ENCODE measurements around the gene DENND1A. TPM values are rescaled to one million over a fixed set of nuclear protein-coding genes. Genes with fewer than 3 reads are reported as not detected.

The DENND1A gene
- total RNA-seq, 1 donor from 2014 or later = 48.1 TPM

DNA sequence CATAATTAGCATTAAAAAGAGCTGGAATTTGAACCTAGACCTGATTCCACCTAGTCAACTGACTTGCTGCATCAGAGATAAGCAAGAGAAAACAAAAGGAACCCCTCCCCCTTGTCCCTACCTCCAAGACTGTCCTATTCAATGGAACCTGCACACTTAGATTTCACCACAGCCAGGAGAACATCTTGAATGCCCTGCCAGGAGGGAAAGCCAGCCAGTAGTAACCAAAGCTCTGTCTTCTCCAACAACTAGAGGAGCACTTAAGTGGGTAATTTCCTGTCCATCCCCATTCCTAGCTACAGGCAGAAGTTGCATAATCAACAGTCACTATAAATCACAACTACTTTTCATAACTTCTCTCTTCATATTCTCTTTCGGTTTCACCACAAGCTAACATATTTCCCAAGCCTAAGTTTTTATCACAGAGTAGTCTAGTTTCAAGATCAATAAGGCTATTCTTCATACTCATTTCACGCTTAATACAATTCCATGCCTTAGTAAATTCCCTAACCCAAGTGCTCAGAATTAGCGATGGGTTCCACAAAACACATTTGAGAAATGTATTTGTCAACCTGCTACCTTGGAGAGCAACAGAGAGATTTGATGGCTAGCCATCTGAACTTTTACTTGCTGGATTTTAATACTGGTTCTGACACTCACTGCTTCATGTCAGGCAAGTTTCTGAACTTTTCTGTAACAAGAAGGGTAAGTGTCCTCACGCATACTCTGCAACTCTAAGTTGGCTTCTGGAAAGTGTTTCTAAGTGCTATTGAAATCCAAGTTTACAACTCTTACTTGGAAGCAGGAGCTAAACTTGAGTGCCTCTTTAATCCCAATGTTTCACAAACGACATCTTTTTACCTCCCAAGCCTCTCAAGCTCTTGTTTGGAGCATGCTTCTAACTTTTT, 2.0 kb downstream of the DENND1A start:
- no peak overlapping the region for H3K27ac Mint-ChIP-seq

DNA sequence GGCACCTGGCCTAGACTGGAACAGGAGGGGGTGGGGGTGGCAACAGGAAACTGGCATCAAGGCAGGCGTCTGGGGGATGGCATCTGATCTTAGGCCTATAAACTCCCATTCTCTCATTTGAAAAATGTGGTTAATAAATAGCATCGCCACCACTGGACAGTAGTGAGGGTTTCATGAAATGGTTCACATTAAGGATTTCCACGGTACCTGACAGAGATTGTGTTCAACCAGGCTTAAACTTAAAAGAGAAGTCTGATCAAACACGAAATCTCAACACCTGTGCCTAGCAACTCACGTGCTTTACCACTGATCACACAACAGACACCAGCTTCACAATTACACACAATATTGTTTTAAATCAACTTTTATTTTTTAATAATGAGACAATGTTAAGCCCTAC, 3.0 kb downstream of the DENND1A start:
- peaks cover 7% of the 10 kb centered on the region for H3K27me3 Mint-ChIP-seq (ENCODE audit: insufficient read depth, low read depth)
- H3K9me3 Mint-ChIP-seq = peaks cover 8% of the 10 kb centered on the region
- H3K9me3 ChIP-seq (ENCODE audit: low read depth) = no peaks in the 10 kb centered on the region
- DNase-seq (ENCODE audit: low spot score) = no peak
- H3F3A ChIP-seq (ENCODE audit: low read depth) = peaks cover 21% of the 10 kb centered on the region
- H3K36me3 Mint-ChIP-seq = peaks cover 8% of the 10 kb centered on the region
- H3K4me2 ChIP-seq = no peak overlapping the region
- H3K4me3 ChIP-seq = no peak overlapping the region
- H3K4me3 Mint-ChIP-seq = no peak overlapping the region
- H2AFZ ChIP-seq (replicated peaks) = no peak overlapping the region
- H3K27me3 ChIP-seq = no peaks in the 10 kb centered on the region
- peaks cover 47% of the 10 kb centered on the region for H3K4me1 ChIP-seq
- no peak overlapping the region for H3K27ac ChIP-seq
- peaks cover 39% of the 10 kb centered on the region for H4K20me1 ChIP-seq (ENCODE audit: low read depth)
- H3K36me3 ChIP-seq = no peaks in the 10 kb centered on the region
- TF ChIP-seq EZH2 (IDR thresholded peaks at IDR 0.05) (no peak), EZH2phosphoT487 (IDR thresholded peaks at IDR 0.05) (no peak)
- TF ChIP-seq, protein P1, sequence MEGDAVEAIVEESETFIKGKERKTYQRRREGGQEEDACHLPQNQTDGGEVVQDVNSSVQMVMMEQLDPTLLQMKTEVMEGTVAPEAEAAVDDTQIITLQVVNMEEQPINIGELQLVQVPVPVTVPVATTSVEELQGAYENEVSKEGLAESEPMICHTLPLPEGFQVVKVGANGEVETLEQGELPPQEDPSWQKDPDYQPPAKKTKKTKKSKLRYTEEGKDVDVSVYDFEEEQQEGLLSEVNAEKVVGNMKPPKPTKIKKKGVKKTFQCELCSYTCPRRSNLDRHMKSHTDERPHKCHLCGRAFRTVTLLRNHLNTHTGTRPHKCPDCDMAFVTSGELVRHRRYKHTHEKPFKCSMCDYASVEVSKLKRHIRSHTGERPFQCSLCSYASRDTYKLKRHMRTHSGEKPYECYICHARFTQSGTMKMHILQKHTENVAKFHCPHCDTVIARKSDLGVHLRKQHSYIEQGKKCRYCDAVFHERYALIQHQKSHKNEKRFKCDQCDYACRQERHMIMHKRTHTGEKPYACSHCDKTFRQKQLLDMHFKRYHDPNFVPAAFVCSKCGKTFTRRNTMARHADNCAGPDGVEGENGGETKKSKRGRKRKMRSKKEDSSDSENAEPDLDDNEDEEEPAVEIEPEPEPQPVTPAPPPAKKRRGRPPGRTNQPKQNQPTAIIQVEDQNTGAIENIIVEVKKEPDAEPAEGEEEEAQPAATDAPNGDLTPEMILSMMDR (IDR thresholded peaks at IDR 0.05) = no peak
- H3K4me1 Mint-ChIP-seq = peaks cover 31% of the 10 kb centered on the region
- H3K27ac Mint-ChIP-seq = no peak overlapping the region
- H3K9ac ChIP-seq = no peak overlapping the region
- peaks cover 72% of the 10 kb centered on the region for H3K79me2 ChIP-seq (ENCODE audit: low read depth)

More for the DNA sequence above, 2.0 kb downstream of the DENND1A start:
- Histone ChIP-seq H4K20me1 (ENCODE audit: low read depth) (peaks cover 39% of the 10 kb centered on the region), H3K4me1 (peaks cover 47% of the 10 kb centered on the region), H2AFZ (replicated peaks) (no peak overlapping the region), H3F3A (ENCODE audit: low read depth) (peaks cover 21% of the 10 kb centered on the region), H3K9ac (no peak overlapping the region), H3K4me3 (peak overlapping the region; percentile 76), H3K9me3 (ENCODE audit: low read depth) (no peaks in the 10 kb centered on the region), H3K36me3 (no peaks in the 10 kb centered on the region), H3K79me2 (ENCODE audit: low read depth) (peaks cover 67% of the 10 kb centered on the region), H3K27ac (no peak overlapping the region), H3K4me2 (peak overlapping the region; percentile 98), H3K27me3 (no peaks in the 10 kb centered on the region)
- Mint-ChIP-seq H3K9me3 (peaks cover 8% of the 10 kb centered on the region), H3K36me3 (peaks cover 8% of the 10 kb centered on the region), H3K4me3 (peak overlapping the region; percentile 91), H3K4me1 (peaks cover 31% of the 10 kb centered on the region), H3K27me3 (ENCODE audit: insufficient read depth, low read depth) (peaks cover 7% of the 10 kb centered on the region)
- DNase-seq (ENCODE audit: low spot score) = no peak
- TF ChIP-seq, protein P1 (IDR thresholded peaks at IDR 0.05) = no peak
- TF ChIP-seq EZH2 (IDR thresholded peaks at IDR 0.05) (no peak), EZH2phosphoT487 (IDR thresholded peaks at IDR 0.05) (no peak)

DNA sequence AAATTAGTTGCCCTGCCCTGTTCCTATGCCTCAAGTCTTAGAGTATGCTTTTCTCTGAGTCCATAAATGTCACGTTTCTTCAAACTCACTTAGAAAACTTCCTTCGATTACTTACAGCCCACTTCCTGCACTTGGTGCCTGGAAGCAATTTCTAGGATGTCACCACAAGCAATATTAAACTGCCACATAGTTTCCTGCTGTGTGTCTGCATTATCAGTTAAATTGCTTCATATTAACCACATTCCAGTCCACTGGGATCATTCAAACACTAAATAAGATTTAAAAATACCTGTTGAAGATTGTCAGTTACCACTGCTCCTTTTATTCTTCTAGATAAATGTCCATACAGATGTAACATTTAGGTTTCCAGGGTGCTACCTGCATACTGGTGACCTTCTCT, 4.1 kb downstream of the DENND1A start:
- no peak overlapping the region for H3K27ac Mint-ChIP-seq

DNA sequence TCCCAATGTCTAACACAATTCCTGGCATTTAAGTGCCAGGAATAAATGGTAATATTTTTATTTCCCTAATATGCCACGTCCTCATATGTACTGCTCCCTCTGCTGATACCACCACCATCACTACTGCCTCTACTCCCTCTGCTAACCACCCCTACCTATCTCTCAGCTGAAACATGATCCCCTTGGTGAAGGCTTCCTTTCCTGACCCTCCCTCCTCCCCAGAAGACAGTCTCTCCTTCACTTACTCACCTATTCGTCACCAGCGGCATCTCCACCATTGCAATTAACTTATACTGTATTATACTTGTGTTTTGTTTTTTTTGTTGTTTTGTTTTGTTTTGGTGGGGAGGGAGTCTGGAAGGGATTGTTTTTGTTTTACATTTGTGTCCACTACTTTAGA, 4.8 kb downstream of the DENND1A start:
- no peak for DNase-seq (ENCODE audit: low spot score)
- H3K4me1 Mint-ChIP-seq = peaks cover 23% of the 10 kb centered on the region
- Histone ChIP-seq H4K20me1 (ENCODE audit: low read depth) (peaks cover 39% of the 10 kb centered on the region), H3K27me3 (no peaks in the 10 kb centered on the region), H3F3A (ENCODE audit: low read depth) (peaks cover 7% of the 10 kb centered on the region), H3K9ac (no peak overlapping the region), H3K4me2 (no peak overlapping the region), H3K79me2 (ENCODE audit: low read depth) (peaks cover 90% of the 10 kb centered on the region), H3K27ac (no peak overlapping the region), H3K4me3 (no peak overlapping the region), H2AFZ (replicated peaks) (no peak overlapping the region), H3K36me3 (no peaks in the 10 kb centered on the region), H3K9me3 (ENCODE audit: low read depth) (no peaks in the 10 kb centered on the region), H3K4me1 (peaks cover 33% of the 10 kb centered on the region)
- H3K9me3 Mint-ChIP-seq = peaks cover 8% of the 10 kb centered on the region
- H3K27ac Mint-ChIP-seq = no peak overlapping the region
- H3K27me3 Mint-ChIP-seq (ENCODE audit: insufficient read depth, low read depth) = no peaks in the 10 kb centered on the region
- no peak overlapping the region for H3K4me3 Mint-ChIP-seq
- H3K36me3 Mint-ChIP-seq = peaks cover 11% of the 10 kb centered on the region
- TF ChIP-seq, protein P1 (IDR thresholded peaks at IDR 0.05) = no peak
- TF ChIP-seq EZH2phosphoT487 (IDR thresholded peaks at IDR 0.05) (no peak), EZH2 (IDR thresholded peaks at IDR 0.05) (no peak)

More for the DNA sequence above, 4.1 kb downstream of the DENND1A start:
- no peak for TF ChIP-seq EZH2phosphoT487 (IDR thresholded peaks at IDR 0.05)
- no peak overlapping the region for H3K27ac ChIP-seq
- no peak overlapping the region for H3K4me3 ChIP-seq
- peaks cover 39% of the 10 kb centered on the region for H4K20me1 ChIP-seq (ENCODE audit: low read depth)
- no peak overlapping the region for H3K9ac ChIP-seq
- peaks cover 8% of the 10 kb centered on the region for H3K36me3 Mint-ChIP-seq
- DNase-seq (ENCODE audit: low spot score) = no peak
- no peak overlapping the region for H3K4me2 ChIP-seq
- H3K4me1 Mint-ChIP-seq = peaks cover 30% of the 10 kb centered on the region
- no peak overlapping the region for H2AFZ ChIP-seq (replicated peaks)
- H3K9me3 ChIP-seq (ENCODE audit: low read depth) = no peaks in the 10 kb centered on the region
- H3K27me3 Mint-ChIP-seq (ENCODE audit: insufficient read depth, low read depth) = peaks cover 4% of the 10 kb centered on the region
- peaks cover 83% of the 10 kb centered on the region for H3K79me2 ChIP-seq (ENCODE audit: low read depth)
- H3F3A ChIP-seq (ENCODE audit: low read depth) = peaks cover 14% of the 10 kb centered on the region
- H3K4me1 ChIP-seq = peaks cover 39% of the 10 kb centered on the region
- H3K4me3 Mint-ChIP-seq = no peak overlapping the region
- peaks cover 8% of the 10 kb centered on the region for H3K9me3 Mint-ChIP-seq
- no peaks in the 10 kb centered on the region for H3K36me3 ChIP-seq
- H3K27me3 ChIP-seq = no peaks in the 10 kb centered on the region
